NCI-H446 treated with DMSO at 0.1 percent for 48 hours (cell line): ENCODE results near the gene ODF4.
"Not testable (repeated sequence)": the region's sequence is repeated elsewhere in the genome, so short reads cannot be mapped to it uniquely, and the experiment has no call there.

ENCODE experiments used
- DNase-seq: peaks from one replicate; lab custom pipeline; 2025; lab: John Stamatoyannopoulos, UW

Gene ODF4

GRCh38 chr17:8326511-8327302 lies 12.9 kb upstream of the ODF4 start:
- DNase-seq: no peak

- no peak for DNase-seq
These were observed 12.4 kb upstream of the ODF4 start for GRCh38 chr17:8327303-8327649.

GRCh38 chr17:8332128-8332527 lies 7.5 kb upstream of the ODF4 start:
- no peak for DNase-seq

- DNase-seq: no peak
These were observed 7.0 kb upstream of the ODF4 start for GRCh38 chr17:8332688-8333087.

GRCh38 chr17:8333281-8333680 lies 6.4 kb upstream of the ODF4 start:
- DNase-seq: no peak

GRCh38 chr17:8337802-8338752 lies 1.6 kb upstream of the ODF4 start:
- no peak for DNase-seq

- no peak for DNase-seq
These were observed 893 bp upstream of the ODF4 start for GRCh38 chr17:8338753-8339140.

- no peak for DNase-seq
These were observed 1.8 kb downstream of the ODF4 start for GRCh38 chr17:8341456-8341855.

- no peak for DNase-seq
These were observed 5.5 kb downstream of the ODF4 start for GRCh38 chr17:8345052-8345690.

- no peak for DNase-seq
These were observed 6.5 kb downstream of the ODF4 start for GRCh38 chr17:8345951-8346665.

GRCh38 chr17:8347001-8347400 lies 7.4 kb downstream of the ODF4 start:
- DNase-seq: not testable (repeated sequence)

GRCh38 chr17:8350339-8350738 lies 10.7 kb downstream of the ODF4 start:
- DNase-seq: no peak

GRCh38 chr17:8353736-8354135 lies 14.1 kb downstream of the ODF4 start:
- no peak for DNase-seq

- DNase-seq: no peak
These were observed 14.6 kb downstream of the ODF4 start for GRCh38 chr17:8354236-8354635.

GRCh38 chr17:8357910-8358309 lies 18.3 kb downstream of the ODF4 start:
- DNase-seq: no peak

GRCh38 chr17:8359769-8360168 lies 20.1 kb downstream of the ODF4 start:
- DNase-seq: peak; percentile 32

GRCh38 chr17:8360260-8360659 lies 20.6 kb downstream of the ODF4 start:
- DNase-seq: no peak

- DNase-seq: no peak
These were observed 21.1 kb downstream of the ODF4 start for GRCh38 chr17:8360751-8361150.

GRCh38 chr17:8362651-8363332 lies 23.2 kb downstream of the ODF4 start:
- no peak for DNase-seq

GRCh38 chr17:8365143-8365542 lies 25.5 kb downstream of the ODF4 start:
- no peak for DNase-seq

- DNase-seq: no peak
These were observed 26.6 kb downstream of the ODF4 start for GRCh38 chr17:8366231-8366630.
